ENCODE data around the gene SNX2. TPM values are rescaled to one million over a fixed set of nuclear protein-coding genes. Genes with fewer than 3 reads are reported as not detected.

Gene SNX2, protein sequence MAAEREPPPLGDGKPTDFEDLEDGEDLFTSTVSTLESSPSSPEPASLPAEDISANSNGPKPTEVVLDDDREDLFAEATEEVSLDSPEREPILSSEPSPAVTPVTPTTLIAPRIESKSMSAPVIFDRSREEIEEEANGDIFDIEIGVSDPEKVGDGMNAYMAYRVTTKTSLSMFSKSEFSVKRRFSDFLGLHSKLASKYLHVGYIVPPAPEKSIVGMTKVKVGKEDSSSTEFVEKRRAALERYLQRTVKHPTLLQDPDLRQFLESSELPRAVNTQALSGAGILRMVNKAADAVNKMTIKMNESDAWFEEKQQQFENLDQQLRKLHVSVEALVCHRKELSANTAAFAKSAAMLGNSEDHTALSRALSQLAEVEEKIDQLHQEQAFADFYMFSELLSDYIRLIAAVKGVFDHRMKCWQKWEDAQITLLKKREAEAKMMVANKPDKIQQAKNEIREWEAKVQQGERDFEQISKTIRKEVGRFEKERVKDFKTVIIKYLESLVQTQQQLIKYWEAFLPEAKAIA
- 10 to 100 TPM; 52.4 to 60.5 TPM for total RNA-seq
- long read RNA-seq, transcript SNX2-201 (15 exons, 2,128 nt) = major isoform, 166 of 182 reads
- long read RNA-seq, partial matches to known transcripts = 2 of 182 reads
- long read RNA-seq, other reads (novel, unspliced or antisense) = 13 of 182 reads

DNA sequence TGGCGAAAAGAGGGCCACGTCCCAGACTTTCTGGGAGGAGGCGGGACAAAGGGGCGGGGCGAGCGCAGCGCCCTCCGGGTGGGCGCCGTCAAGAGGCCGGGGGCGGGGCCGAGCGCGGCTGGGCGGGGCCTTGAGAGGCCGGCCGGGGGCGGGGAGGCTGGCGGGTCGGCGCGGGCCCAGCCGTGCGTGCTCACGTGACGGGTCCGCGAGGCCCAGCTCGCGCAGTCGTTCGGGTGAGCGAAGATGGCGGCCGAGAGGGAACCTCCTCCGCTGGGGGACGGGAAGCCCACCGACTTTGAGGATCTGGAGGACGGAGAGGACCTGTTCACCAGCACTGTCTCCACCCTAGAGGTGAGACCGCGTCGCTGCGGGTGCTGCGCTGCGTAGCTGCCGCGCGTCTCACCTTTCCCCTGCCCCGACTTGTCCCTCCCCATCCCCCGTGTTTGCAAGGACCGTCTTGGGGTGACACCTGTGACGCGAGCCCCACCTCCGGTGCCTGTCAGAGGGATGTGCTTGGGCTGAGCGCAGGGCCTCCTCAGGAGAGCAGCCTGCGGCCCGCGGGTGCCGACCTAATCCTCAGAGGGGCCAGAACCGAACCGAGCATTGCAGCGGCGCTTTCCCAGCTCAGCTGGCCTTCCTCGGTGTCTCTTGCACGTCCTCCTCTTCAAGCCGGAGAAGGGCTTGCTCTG, at the start of gene SNX2:
SNX2 (plus strand) TSS at position 220 of the 689 bp plus-strand sequence; CDS start at position 244, 24 bp downstream.
- DNase-seq = peak; percentile 92 to 98
- ATAC-seq = peak; percentile 97
- intact Hi-C loops (cut with DNase I, micrococcal nuclease) = no loop called here

DNA sequence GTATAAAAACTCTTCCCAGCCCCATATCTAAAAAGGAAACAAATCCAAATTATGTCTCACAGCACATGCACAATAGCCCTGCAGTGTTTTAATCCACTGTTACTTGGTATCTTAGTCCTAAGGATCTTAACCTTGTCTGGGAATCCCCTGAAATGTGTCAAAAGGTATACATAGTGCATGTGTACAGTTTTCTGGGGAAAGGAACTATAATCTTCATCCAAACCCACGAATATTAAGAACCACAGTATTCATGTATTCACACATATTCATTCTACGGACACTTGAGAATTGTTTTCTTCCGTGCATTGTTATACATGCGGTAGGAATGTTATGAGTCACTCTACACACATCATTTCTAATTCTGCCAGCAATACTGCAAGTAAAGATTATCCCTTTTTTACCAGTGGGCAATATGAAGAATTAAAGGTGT, 47.8 kb upstream of the SNX2 start:
- ATAC-seq (no peak), DNase-seq (no peak)
- intact Hi-C loops (cut with DNase I, micrococcal nuclease) = no loop called here

DNA sequence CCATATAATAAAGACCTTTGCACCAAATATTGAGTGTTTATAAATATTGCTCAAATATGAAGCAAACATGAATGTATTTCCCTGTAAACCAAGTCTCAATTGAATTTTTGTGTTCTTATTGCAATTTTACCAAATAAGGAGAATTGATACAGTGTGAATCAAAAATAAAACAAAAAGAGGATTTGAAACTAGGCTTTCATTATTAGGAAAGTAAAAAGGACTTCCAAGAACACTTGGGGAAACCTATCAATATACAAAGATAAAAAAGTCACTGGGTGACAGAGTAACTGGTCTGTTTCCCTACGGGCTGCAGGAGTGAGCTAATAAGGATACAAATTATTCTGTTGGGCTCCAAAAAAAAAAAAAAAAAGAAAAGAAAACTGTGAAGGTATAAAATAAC, 44.8 kb upstream of the SNX2 start:
- DNase-seq = no peak
- intact Hi-C loops (cut with DNase I, micrococcal nuclease) = no loop called here
- no peak for ATAC-seq

DNA sequence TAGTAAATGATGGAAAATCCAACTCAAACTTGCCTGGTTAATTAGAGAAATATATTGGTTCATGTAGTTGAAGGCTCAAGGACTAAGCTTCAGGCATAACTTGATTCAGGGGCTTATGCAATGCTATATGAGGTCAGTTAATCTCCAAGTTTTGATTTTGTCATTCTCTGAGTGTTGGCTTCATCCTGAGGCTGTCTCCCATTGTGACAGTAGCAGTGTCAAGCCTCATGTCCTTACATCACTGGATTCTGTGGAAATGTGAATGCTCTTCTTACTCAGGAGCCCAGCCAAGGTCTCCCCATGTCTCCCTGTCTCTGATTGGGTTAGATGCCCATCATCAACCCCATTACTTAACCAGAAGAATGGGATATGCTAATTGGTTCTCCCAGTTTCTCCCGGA, 44.4 kb upstream of the SNX2 start:
- no peak for ATAC-seq

DNA sequence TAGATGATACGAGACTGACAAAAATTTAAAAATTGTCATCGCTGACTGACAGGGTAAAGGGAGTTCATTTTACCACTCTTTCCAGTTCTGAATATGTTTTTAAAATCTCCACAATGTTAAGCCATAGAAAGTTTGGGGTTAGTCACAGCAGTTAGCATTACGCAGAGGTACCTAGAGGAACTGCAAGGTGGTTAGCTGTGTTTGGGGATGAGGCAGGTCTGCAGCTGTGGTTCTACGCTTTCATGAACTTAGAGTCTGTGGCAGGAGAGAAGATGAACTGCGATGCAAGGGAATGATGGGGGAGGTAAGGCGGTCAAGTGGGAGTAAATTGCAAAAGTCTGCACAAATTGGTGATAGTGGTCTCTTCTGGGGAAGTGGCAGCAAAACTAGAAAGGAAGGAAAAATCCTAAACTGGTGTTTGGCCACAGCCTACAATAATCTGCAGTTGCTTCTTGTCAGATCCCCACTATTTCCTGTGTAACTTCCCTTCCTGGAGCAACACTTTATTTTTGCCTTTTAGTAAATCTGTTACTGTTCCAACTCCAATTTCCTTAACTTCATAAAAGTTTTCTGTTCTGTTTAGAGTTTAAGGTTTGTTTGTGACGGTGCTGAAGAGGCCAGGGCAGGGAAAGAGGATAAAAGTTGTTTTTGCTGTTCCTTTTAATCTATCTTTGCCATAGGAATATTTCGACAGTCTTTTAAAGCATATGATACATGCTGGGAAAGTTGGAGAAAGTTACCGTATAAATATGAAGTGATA, 38.6 kb upstream of the SNX2 start:
- no peak for ATAC-seq
- DNase-seq = no peak
- intact Hi-C loops (cut with DNase I, micrococcal nuclease) = no loop called here

More for the DNA sequence above, 44.4 kb upstream of the SNX2 start:
- intact Hi-C loops (cut with DNase I, micrococcal nuclease) = no loop called here
- DNase-seq = no peak

DNA sequence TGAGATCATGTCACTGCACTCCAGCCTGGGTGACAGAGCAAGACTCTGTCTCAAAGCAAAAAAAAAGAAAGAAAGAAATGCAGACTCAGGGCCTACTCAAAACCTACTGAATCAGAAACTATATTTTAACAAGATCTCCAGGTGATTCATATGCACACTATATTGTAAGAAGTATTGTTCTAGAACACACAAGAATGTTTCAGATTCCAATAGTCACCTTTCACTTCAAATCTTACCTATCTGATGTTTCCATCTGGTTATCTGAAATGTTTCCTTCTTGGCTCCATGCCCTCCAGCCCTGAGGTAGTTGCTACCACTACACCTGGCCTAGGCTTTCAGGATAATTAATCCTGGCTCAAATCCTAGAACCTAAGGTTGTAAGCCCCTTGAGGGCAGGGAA, 36.8 kb upstream of the SNX2 start:
- intact Hi-C loops (cut with DNase I, micrococcal nuclease) = no loop called here
- ATAC-seq (no peak), DNase-seq (no peak)

DNA sequence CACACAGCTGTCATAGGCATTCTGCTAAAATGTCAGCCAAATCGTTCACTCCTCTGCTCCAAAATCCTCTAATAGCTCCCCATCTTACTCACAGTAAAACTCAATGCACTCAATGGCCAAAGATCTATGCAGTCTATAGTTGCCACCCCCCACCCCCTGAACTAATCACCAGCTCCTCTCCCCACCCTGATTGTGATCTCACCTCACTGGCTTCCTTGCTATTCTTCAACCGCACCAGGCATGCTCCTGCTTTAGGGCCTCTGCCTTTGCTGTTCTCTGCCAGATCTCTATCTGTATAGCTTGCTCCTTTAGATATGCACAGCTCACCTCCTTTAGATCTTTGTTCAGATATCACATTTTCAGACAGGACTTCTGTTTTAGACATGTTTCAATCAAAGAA, 33.2 kb upstream of the SNX2 start:
- intact Hi-C loops (cut with DNase I, micrococcal nuclease) = no loop called here
- no peak for DNase-seq
- no peak for ATAC-seq

DNA sequence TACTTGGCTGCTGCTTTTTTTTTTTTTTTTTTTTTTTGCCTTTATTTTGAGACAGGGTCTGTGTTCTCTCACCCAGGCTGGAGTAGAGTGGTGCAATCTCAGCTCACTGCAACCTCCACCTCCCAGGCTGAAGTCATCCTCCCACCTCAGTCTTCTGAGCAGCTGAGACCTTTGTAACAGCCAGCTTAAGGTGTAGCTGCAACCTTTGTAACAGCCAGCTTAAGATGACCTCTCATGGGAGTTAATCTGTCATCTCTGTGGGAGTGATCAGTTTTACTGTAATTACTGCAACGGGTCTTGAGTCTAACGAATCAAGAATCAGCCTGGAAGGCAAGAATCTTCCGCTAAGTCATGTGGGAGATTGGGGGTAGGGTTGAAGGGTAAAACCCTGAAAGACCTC, 31.6 kb upstream of the SNX2 start:
- intact Hi-C loops (cut with DNase I, micrococcal nuclease) = no loop called here
- peak; percentile 89 for ATAC-seq
- no peak for DNase-seq

DNA sequence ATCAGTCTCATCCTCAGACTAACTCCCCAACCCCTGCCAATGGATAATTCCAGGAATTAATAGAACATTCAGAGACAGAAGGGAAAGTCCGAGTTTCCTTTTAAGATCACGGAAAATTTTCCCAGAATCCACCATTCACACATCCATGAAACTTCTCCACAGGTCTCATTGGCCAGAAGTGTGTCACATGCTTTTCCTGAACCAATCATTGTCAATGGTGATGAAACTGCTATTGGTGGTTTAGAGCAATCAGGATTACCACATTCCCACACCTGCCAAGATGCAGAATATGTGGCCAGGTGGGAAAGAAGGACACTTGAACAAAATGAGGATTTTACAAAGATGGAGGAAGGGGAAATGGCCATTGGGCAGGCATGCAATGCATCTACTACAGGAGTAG, 29.3 kb upstream of the SNX2 start:
- ATAC-seq (no peak), DNase-seq (no peak)
- intact Hi-C loops (cut with DNase I, micrococcal nuclease) = no loop called here

DNA sequence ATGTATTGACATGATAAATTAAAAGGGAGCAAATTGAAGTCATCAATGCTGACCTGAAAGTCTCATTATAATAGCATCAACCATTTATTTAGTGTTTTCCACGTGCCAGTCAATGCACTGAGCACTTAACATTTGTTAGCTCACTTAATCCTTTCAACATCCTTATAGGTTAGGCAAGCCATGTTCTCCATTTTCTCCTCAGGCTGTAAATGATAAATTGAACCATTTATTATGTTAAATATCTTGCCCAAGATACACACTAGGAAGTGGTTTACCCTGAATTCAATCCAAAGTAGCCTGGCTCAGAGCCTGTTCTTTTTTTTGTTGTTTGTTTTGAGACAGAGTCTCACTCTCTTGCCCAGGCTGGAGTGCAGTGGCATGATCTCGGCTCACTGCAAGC, 25.0 kb upstream of the SNX2 start:
- intact Hi-C loops (cut with DNase I, micrococcal nuclease) = no loop called here
- DNase-seq (no peak), ATAC-seq (no peak)

DNA sequence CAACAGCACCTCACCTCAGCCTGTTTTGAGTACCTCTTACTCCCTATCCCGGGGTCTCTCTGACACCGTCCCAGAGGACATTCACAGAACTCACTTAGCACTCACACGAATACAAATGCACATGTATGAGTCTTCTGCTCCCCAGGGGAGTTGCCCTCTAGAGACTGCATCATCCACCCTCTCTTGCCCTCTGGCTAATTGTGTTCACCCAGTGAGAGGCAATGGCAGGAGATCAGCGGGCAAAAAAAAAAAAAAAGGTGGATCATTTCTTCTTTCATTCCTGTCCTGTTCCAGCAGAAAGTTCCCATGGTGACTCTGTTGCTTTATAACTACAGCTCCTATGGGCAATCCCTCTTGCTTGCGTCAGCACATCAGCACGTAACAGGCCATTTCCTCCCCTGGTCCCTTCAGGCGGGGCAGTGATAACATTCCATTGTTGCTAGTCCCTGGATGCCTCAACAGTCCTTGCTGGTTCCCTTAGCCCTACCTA, 23.5 kb upstream of the SNX2 start:
- intact Hi-C loops (cut with DNase I, micrococcal nuclease) = no loop called here
- DNase-seq = no peak
- no peak for ATAC-seq

DNA sequence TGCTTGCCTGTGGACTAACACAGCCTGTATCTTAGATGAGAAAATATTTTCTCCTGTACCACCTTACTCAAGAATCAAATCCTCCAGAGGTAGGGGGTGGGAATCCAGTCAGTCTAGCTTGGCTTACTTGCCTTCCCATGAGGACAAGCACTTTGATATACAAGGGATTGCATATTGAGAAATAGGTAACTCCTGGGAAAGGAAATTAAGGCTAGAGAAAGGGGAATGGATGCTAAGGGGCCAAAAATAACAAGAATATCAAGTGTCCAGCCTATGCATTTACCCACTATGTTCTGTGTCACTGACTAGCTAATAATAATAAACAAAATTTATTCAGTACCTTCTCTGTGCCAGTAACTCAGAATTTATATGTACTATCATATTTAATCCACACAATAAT, 21.4 kb upstream of the SNX2 start:
- ATAC-seq = no peak

DNA sequence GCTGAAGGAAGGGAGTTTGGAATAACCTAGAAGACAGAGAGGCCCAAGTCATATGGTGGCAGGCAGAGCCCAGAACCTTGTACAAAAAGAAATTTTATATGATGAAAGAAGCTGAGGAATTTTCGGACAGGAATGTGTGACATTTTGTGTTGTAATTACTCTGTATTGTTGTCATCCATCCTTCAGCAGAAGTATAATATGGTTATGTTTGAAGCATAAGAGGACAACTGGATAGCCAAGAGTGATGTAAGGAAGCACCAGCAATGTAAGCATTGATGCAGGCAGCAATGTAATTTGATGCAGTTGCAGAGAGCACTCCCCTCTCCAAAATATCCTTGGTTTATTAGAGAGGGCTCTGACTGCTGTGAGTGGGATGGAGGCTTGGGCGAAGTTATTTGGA, 19.1 kb upstream of the SNX2 start:
- no peak for DNase-seq
- no peak for ATAC-seq
- intact Hi-C loops (cut with DNase I, micrococcal nuclease) = no loop called here

More for the DNA sequence above, 21.4 kb upstream of the SNX2 start:
- DNase-seq = no peak
- intact Hi-C loops (cut with DNase I, micrococcal nuclease) = no loop called here

DNA sequence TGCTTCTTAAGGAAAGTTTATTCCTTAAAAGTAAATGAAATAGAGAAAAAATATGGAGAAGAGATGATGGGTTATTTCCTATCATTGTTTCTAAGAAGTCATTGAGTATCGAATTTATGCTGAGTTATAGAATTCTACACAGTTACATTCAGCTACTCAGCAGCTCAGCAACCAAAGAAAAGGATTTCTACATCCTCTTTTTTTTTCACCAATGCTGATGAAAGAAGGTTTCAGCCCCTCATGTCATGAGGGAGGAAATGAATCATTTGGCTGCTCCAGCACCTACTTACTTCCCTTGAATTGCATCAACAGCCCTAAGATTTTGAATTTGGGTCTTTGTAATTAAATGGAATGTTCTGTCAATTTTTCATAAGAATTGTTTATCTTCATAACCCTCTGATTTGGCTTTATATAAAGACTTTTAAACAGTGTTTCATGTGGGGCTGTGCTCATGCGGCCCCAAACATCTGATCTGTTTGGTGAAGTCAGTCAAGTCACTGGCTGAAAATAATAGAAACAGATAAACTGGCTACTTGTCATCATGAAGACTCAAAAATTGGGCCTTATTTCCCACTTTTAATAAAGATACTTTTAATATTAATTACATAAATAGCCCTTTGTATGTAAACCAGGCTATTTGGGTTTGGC, 18.5 kb upstream of the SNX2 start:
- DNase-seq (no peak), ATAC-seq (no peak)
- intact Hi-C loops (cut with DNase I, micrococcal nuclease) = no loop called here

DNA sequence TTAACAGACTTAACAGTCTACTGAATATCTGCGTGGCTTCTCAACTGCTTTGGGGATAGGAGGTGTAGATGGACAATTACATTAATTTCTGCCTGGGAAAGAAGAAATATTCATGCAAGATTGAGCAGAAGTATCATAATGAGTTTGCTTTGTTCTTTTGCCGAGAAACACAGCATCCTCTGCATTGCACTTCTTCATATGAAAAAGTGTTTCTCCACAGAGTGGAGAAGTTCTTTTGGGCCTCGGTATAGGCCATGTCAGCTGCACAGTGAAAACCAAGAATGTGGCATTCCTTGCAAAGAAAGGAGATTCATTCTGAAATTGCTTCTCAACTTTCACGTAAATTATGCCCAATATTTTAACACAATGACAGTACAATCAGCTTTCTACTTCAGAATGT, 17.6 kb upstream of the SNX2 start:
- intact Hi-C loops (cut with DNase I, micrococcal nuclease) = no loop called here
- DNase-seq (no peak), ATAC-seq (no peak)

DNA sequence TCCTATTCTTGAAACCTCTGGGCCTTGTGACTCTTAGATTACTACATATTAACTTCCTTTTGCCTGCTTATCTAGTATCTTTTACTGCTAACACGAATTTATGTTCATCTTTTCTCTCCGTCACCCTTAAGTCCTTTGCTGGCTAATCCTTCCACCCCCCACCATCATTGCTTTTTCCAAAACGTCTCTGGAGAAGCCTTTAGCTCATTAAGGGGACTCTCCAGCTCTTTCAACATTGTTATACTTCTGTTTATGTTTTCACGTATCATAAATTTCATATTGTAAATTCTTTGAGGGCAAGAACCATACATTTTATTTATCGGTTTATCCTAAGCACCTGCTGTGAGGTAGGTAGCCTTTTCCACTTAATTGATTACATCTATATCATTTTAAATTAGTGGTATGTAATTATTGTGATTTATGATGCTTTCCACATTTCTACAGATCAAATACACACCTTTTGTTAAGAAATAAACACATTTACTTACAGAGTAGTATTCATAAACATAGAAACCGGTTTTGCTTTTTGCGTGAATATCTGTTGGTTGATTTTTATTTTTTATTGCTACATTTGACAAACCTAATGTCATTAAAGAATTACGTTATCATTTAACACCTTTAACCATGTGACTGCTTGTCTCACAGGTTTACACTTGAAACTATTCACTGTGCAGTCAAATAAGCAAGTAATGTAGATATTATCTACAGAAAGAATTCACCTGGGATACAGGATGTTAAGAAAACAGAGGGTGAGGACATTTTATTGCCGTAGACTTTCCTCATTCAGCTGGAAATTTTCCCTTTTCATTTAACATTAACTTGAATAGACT, 15.4 kb upstream of the SNX2 start:
- ATAC-seq (no peak), DNase-seq (no peak)
- intact Hi-C loops (cut with DNase I, micrococcal nuclease) = no loop called here

DNA sequence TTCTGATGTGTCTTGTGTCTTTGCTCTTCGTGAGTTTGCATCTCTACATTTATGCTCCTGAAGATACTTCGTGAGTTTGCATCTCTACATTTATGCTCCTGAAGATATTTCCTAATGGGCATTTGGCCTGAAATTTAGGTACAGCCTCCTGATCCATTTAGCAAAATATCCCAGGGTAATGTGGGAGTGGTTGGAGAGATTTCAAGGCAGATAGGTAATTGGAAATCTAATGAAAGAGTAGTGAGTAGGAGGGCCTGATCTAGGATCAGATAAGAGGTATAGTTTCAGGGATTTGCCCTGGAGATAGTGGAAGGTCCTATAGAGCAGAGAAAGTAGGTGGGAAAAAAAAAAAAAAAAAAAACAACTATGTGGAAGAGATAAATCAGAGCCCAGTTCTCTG, 14.6 kb upstream of the SNX2 start:
- DNase-seq = no peak
- ATAC-seq = no peak
- intact Hi-C loops (cut with DNase I, micrococcal nuclease) = no loop called here

DNA sequence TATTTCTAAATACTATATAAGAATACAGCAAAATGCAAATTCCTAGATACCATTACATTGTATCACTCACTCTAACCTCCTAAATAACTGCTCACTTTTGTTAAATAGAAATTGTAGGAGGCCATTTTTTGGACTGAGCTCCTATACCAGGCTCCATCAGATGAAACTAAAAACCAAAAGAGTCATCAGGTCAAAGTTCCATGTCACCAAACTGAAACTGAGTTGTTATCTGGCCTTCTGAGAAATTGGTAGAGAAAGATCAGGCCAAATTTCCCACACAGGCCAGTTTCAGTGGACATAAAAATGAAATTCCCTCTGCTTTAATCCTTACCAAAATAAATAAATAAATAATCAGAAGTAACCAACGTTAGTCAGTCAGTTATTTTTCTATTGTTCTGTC, 13.8 kb upstream of the SNX2 start:
- intact Hi-C loops (cut with DNase I, micrococcal nuclease) = no loop called here
- ATAC-seq (no peak), DNase-seq (no peak)

Measured in left colon (tissue), 2 donors.